ENCODE data around the gene BIRC7.

BIRC7 gene

DNA sequence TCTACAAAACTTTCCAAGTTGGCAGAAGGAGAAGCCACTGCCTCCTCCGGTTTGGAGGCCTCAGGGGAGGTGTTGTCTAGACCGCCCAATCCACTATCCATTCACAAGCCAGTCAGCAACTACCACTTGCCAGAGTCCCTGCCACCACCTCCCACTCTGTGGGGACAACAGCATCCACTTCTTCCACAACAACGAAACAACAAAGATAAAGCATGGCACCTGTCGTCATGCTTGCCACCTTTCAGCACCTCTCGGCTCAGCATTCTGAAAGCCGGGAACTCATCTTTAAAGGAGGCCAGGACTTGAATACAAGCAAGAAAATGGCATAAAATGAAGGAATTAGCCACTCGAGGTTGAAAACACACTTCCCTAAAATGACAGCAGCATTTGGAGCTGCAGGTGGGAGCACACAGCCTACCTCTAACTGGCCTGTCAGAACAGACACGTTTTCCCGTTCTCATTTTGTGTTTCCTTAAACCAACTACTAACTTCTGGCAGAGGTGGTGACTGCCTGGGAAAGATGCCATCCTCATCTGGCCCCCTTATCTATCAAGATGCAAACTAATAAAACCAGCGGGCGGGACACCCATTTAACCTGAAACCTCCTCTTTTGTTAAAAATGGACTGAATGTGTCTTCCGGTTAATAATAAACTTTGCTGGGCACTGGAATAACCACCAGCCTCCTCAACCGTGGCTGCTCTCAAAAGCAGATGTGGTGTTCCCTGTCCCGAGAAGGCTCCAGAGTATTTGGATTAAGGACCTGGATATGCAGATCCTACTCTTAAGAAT is 41.5 kb upstream of the BIRC7 start:
- DNase-seq (ENCODE audit: insufficient read length): no peak
- FAIRE-seq: no peak
- TF ChIP-seq TAF1 (IDR thresholded peaks at IDR 0.05; ENCODE audit: borderline replicate concordance, low read depth, low read length) (no peak), POLR2AphosphoS5 (IDR thresholded peaks at IDR 0.05; ENCODE audit: low read depth, low read length) (peak; percentile 64), POLR2A (IDR thresholded peaks at IDR 0.05; ENCODE audit: low read depth, low read length) (peak; percentile 40; the same call in 1 of the 2 replicates)

DNA sequence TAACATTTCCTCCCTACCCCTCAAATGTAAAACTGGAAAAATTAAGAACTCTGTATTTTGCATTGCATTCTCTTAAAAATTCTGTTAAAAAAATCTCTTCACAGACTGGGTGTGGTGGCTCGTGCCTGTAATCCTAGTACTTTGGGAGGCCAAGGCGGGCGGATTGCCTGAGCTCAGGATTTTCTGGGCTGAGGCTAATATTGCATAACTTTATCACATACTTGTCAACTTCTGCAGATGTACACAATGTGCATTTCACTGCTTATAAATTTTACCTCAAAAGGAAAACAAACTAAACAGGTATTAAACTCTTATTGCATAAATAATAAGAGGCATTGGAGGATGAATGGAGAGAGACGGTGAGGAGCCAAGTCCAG is 40.9 kb upstream of the BIRC7 start:
- no peak for TF ChIP-seq POLR2A (IDR thresholded peaks at IDR 0.05; ENCODE audit: low read depth, low read length)
- TF ChIP-seq POLR2AphosphoS5 (IDR thresholded peaks at IDR 0.05; ENCODE audit: low read depth, low read length): no peak
- FAIRE-seq (no peak), DNase-seq (ENCODE audit: insufficient read length) (no peak)

GRCh38 chr20:63196768-63197470 is 38.8 kb upstream of the BIRC7 start:
- FAIRE-seq: no peak
- TF ChIP-seq POLR2AphosphoS5 (IDR thresholded peaks at IDR 0.05; ENCODE audit: low read depth, low read length) (no peak), POLR2A (IDR thresholded peaks at IDR 0.05; ENCODE audit: low read depth, low read length) (no peak; the same call in 1 of the 2 replicates), TAF1 (IDR thresholded peaks at IDR 0.05; ENCODE audit: borderline replicate concordance, low read depth, low read length) (no peak)
- DNase-seq (ENCODE audit: insufficient read length): no peak

- TF ChIP-seq POLR2AphosphoS5 (IDR thresholded peaks at IDR 0.05; ENCODE audit: low read depth, low read length) (no peak), POLR2A (IDR thresholded peaks at IDR 0.05; ENCODE audit: low read depth, low read length) (no peak), TAF1 (IDR thresholded peaks at IDR 0.05; ENCODE audit: borderline replicate concordance, low read depth, low read length) (no peak)
- FAIRE-seq: no peak
- no peak for DNase-seq (ENCODE audit: insufficient read length)
These were observed 37.1 kb upstream of the BIRC7 start for GRCh38 chr20:63198606-63199005.

GRCh38 chr20:63202021-63202420 is 33.7 kb upstream of the BIRC7 start:
- no peak for DNase-seq (ENCODE audit: insufficient read length)
- no peak for FAIRE-seq
- TF ChIP-seq POLR2A (IDR thresholded peaks at IDR 0.05; ENCODE audit: low read depth, low read length): no peak
- TF ChIP-seq TAF1 (IDR thresholded peaks at IDR 0.05; ENCODE audit: borderline replicate concordance, low read depth, low read length): no peak
- no peak for TF ChIP-seq POLR2AphosphoS5 (IDR thresholded peaks at IDR 0.05; ENCODE audit: low read depth, low read length)

DNA sequence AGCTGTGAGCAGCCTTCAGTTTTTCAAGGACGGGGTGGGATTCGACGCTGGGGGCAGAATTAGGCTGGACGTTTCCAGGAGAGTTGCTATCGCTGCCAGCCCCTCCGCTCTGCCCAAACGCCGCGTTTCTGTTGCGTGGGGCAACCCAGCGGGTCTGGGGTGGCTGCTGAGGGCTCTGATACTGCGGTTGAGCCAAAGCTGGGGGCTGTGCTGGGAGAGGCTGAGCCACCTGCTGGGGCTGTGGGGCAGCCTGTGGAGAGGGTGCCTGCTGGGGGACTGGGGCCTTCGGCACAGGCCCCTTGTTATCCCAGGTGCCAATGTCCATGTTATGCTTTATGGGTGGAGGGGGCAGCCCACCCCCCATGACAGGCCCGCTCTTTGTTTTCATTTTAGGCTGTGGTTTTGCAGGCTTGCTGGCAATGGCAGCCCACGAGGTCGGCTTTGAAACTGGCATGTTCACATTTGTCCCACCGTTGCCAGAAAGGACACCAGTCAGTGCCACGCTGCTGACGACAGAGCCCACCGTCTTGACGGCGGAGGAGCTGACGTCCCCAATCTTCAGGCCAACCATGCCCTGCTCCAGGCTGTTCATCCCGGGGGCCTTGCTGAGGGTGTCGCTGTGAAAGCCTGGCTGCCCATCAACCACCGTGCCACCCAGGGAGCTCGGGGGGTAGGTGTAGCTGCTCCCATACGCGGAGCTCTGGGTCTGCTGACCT is 32.7 kb upstream of the BIRC7 start:
- DNase-seq (ENCODE audit: insufficient read length) (no peak), FAIRE-seq (no peak)
- no peak for TF ChIP-seq POLR2A (IDR thresholded peaks at IDR 0.05; ENCODE audit: low read depth, low read length)
- TF ChIP-seq TAF1 (IDR thresholded peaks at IDR 0.05; ENCODE audit: borderline replicate concordance, low read depth, low read length): no peak
- TF ChIP-seq POLR2AphosphoS5 (IDR thresholded peaks at IDR 0.05; ENCODE audit: low read depth, low read length): no peak

DNA sequence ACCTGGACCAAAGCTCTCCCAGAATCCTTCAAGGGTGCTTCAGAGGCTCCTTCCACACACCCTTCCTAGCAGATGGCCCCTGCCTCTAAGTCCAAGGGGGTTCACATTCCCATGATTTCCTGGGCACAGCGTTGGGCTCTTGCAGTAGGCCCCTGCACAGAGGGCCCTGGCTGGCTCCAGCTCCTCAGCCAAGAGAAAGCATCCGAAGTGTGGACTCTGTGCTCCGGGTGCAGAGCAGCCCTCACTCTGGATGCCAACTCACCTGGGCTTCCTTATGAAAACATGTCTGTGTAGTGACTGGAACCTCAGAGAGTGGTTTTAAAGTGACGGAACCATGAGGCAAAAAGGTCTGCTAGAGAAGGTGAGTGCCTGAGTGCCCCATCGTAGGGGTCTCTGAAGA is 31.3 kb upstream of the BIRC7 start:
- TF ChIP-seq POLR2AphosphoS5 (IDR thresholded peaks at IDR 0.05; ENCODE audit: low read depth, low read length): no peak
- TF ChIP-seq POLR2A (IDR thresholded peaks at IDR 0.05; ENCODE audit: low read depth, low read length): no peak
- TF ChIP-seq TAF1 (IDR thresholded peaks at IDR 0.05; ENCODE audit: borderline replicate concordance, low read depth, low read length): no peak
- FAIRE-seq (no peak), DNase-seq (ENCODE audit: insufficient read length) (no peak)

- no peak for DNase-seq (ENCODE audit: insufficient read length)
- TF ChIP-seq POLR2AphosphoS5 (IDR thresholded peaks at IDR 0.05; ENCODE audit: low read depth, low read length) (no peak), POLR2A (IDR thresholded peaks at IDR 0.05; ENCODE audit: low read depth, low read length) (no peak), TAF1 (IDR thresholded peaks at IDR 0.05; ENCODE audit: borderline replicate concordance, low read depth, low read length) (no peak)
These were observed 29.8 kb upstream of the BIRC7 start for GRCh38 chr20:63205896-63206295.

DNA sequence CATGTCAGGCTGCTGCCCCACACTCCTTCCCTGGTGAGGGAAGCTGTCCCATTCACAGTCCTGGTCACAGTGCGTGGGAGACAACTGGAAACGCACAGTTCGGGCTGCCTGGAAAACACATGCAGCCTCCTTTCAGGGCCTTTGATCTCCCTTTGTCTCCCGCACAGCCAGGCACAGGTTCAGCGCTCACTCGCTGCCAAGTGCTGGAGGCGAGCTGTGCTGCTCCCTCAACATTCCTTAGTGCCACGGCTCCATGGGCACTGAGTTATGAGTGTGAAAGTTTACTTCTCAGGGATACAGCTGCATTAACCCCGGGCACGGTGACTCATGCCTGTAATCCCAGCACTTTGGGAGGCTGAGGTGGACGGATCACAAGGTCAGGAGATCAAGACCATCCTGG is 28.8 kb upstream of the BIRC7 start:
- FAIRE-seq (no peak), DNase-seq (ENCODE audit: insufficient read length) (no peak)
- TF ChIP-seq POLR2AphosphoS5 (IDR thresholded peaks at IDR 0.05; ENCODE audit: low read depth, low read length): no peak
- no peak for TF ChIP-seq TAF1 (IDR thresholded peaks at IDR 0.05; ENCODE audit: borderline replicate concordance, low read depth, low read length)
- TF ChIP-seq POLR2A (IDR thresholded peaks at IDR 0.05; ENCODE audit: low read depth, low read length): no peak

More at GRCh38 chr20:63205896-63206295, 29.8 kb upstream of the BIRC7 start:
- FAIRE-seq: no peak

- DNase-seq (ENCODE audit: insufficient read length) (no peak), FAIRE-seq (no peak)
- TF ChIP-seq POLR2A (IDR thresholded peaks at IDR 0.05; ENCODE audit: low read depth, low read length): no peak
- TF ChIP-seq POLR2AphosphoS5 (IDR thresholded peaks at IDR 0.05; ENCODE audit: low read depth, low read length): no peak
- TF ChIP-seq TAF1 (IDR thresholded peaks at IDR 0.05; ENCODE audit: borderline replicate concordance, low read depth, low read length): no peak
These were observed 27.3 kb upstream of the BIRC7 start for GRCh38 chr20:63208346-63208909.

DNA sequence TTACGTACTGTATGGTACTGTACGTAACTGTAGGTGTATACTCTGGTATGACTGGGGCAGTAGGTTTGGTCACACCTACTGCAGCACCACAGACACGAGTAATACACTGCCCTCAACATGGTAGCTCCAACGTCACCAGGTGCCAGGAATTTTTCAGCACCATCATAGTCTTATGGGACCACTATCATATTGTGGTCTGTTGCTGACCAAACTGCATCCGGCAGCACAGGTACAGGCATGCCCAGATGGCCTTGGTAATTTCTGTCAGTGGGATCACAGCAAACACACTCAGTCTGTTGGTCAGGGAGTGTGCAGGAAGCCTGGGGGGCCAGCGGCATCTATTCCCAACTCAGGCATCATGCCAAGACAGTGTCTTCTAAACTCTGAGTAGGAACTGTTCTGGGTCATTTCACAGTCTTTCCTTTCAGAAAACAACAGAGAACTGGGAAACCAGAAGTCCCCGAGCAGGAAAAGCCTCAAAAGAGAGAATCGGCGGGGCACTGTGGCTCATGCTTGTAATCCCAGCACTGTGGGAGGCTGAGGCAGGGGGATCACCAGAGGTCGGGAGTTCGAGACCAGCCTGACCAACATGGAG is 25.6 kb upstream of the BIRC7 start:
- FAIRE-seq (no peak), DNase-seq (ENCODE audit: insufficient read length) (no peak)
- TF ChIP-seq POLR2A (IDR thresholded peaks at IDR 0.05; ENCODE audit: low read depth, low read length) (no peak), TAF1 (IDR thresholded peaks at IDR 0.05; ENCODE audit: borderline replicate concordance, low read depth, low read length) (no peak), POLR2AphosphoS5 (IDR thresholded peaks at IDR 0.05; ENCODE audit: low read depth, low read length) (no peak)
